DMS53 treated with DMSO at 0.1 percent for 48 hours (cell line): ENCODE measurements around the gene CNOT11.

Experiments
- DNase-seq: peaks from one replicate; lab custom pipeline; 2025; ENCODE audit not compliant: unreplicated experiment; lab: John Stamatoyannopoulos, UW

CNOT11 gene

GRCh38 chr2:101274142-101274541, 21.5 kb downstream of the CNOT11 start:
- DNase-seq = no peak

GRCh38 chr2:101277111-101277510, 24.4 kb downstream of the CNOT11 start:
- no peak for DNase-seq

- no peak for DNase-seq
These were observed 26.2 kb downstream of the CNOT11 start for GRCh38 chr2:101278925-101279324.

- no peak for DNase-seq
These were observed 28.8 kb downstream of the CNOT11 start for GRCh38 chr2:101281482-101281881.

GRCh38 chr2:101282980-101283379, 30.3 kb downstream of the CNOT11 start:
- DNase-seq = no peak

- no peak for DNase-seq
These were observed 34.0 kb downstream of the CNOT11 start for GRCh38 chr2:101286684-101287083.

GRCh38 chr2:101287303-101287702, 34.6 kb downstream of the CNOT11 start:
- DNase-seq = no peak

- no peak for DNase-seq
These were observed 38.0 kb downstream of the CNOT11 start for GRCh38 chr2:101290711-101291110.

- no peak for DNase-seq
These were observed 39.3 kb downstream of the CNOT11 start for GRCh38 chr2:101291973-101292372.

GRCh38 chr2:101293544-101293943, 40.9 kb downstream of the CNOT11 start:
- DNase-seq = no peak

GRCh38 chr2:101294861-101295260, 42.2 kb downstream of the CNOT11 start:
- no peak for DNase-seq

GRCh38 chr2:101295895-101296294, 43.2 kb downstream of the CNOT11 start:
- DNase-seq = no peak

GRCh38 chr2:101296371-101296770, 43.7 kb downstream of the CNOT11 start:
- DNase-seq = no peak

GRCh38 chr2:101297383-101297782, 44.7 kb downstream of the CNOT11 start:
- no peak for DNase-seq

GRCh38 chr2:101299604-101300003, 46.9 kb downstream of the CNOT11 start:
- DNase-seq = no peak

- no peak for DNase-seq
These were observed 47.5 kb downstream of the CNOT11 start for GRCh38 chr2:101300164-101300563.

GRCh38 chr2:101300836-101301235, 48.1 kb downstream of the CNOT11 start:
- DNase-seq = no peak

- DNase-seq = no peak
These were observed 49.3 kb downstream of the CNOT11 start for GRCh38 chr2:101302016-101302415.

GRCh38 chr2:101303688-101304087, 51.0 kb downstream of the CNOT11 start:
- no peak for DNase-seq

GRCh38 chr2:101305035-101305434, 52.3 kb downstream of the CNOT11 start:
- DNase-seq = no peak

- no peak for DNase-seq
These were observed 52.9 kb downstream of the CNOT11 start for GRCh38 chr2:101305492-101306078.

- no peak for DNase-seq
These were observed 53.7 kb downstream of the CNOT11 start for GRCh38 chr2:101306410-101306809.

- no peak for DNase-seq
These were observed 54.8 kb downstream of the CNOT11 start for GRCh38 chr2:101307503-101307902.
